K562 (cell line): Measurements from ENCODE around the gene PRPF6. TPM values are rescaled to one million over a fixed set of nuclear protein-coding genes. Genes with fewer than 3 reads are reported as not detected.

Experiments
- DPF2 ChIP-seq: fragments of 450-650 bp; IDR thresholded peaks from 2 replicates; pipeline ENCODE4 v1.6.1; 2016
- E2F3 ChIP-seq: fragments of 250-450 bp; sonication (Bioruptor Pico); IDR thresholded peaks from 2 replicates; pipeline ENCODE4 v1.4.0; 2020; ENCODE audit warnings: mild to moderate bottlenecking
- ETV1 ChIP-seq: fragments of 450-650 bp; conservative IDR thresholded peaks from 2 replicates; pipeline ENCODE4 v1.6.1; 2016; ENCODE audit warnings: missing genetic modification characterization, control low read depth, low read depth, missing compliant biosample characterization
- KLF10 ChIP-seq: fragments of 250-450 bp; sonication (Bioruptor Pico); IDR thresholded peaks from 2 replicates; pipeline ENCODE4 v1.6.1; 2021; ENCODE audit warnings: matching md5 sums
- L3MBTL2 ChIP-seq: fragments of 450-650 bp; IDR thresholded peaks from 2 replicates; pipeline ENCODE4 v1.6.1; 2016; ENCODE audit warnings: mild to moderate bottlenecking, moderate library complexity
- MAZ ChIP-seq, 2 experiments: fragments of 450-650 bp in 1 of 2; sonication (generic) in 1 of 2; formaldehyde crosslinking; IDR thresholded peaks in 1 of 2; conservative IDR thresholded peaks in 1 of 2; 2 replicates each; pipeline versions ENCODE4 v1.4.0 to v1.5.0; 2020; ENCODE audit warnings: mild to moderate bottlenecking in 1 of 2, missing genetic modification reagents in 1 of 2
- RBM22 ChIP-seq: fragments of 200-400 bp; formaldehyde crosslinking; IDR thresholded peaks from 2 replicates; pipeline ENCODE4 v1.6.1; 2018; ENCODE audit warnings: low read length, low read depth; ENCODE audit not compliant: poor library complexity, severe bottlenecking
- SAP30 ChIP-seq: fragments of 200-600 bp; sonication (generic); IDR thresholded peaks from 2 replicates; pipeline ENCODE4 v1.6.1; 2012; ENCODE audit warnings: borderline replicate concordance, low read depth, mild to moderate bottlenecking, moderate library complexity, low read length, control low read depth, inconsistent platforms; ENCODE audit not compliant: insufficient read depth, poor library complexity, severe bottlenecking
- SMARCE1 ChIP-seq: fragments of 450-650 bp; IDR thresholded peaks from 2 replicates; pipeline ENCODE4 v1.7.1; 2016; ENCODE audit warnings: mild to moderate bottlenecking
- TOE1 ChIP-seq, 2 experiments: fragments of 450-650 bp in 1 of 2; sonication (generic) in 1 of 2; formaldehyde crosslinking in 1 of 2; IDR thresholded peaks; 2 replicates each; pipeline versions ENCODE4 v1.7.1 to v1.8.0; 2016 to 2022; ENCODE audit warnings: borderline replicate concordance in 2 of 2, mild to moderate bottlenecking in 2 of 2, antibody characterized with exemption in 1 of 2, inconsistent platforms in 1 of 2, low read depth in 1 of 2, missing genetic modification reagents in 1 of 2, moderate library complexity in 1 of 2
- ZKSCAN3 ChIP-seq: fragments of 250-450 bp; sonication (Bioruptor Pico); IDR thresholded peaks from 2 replicates; pipeline ENCODE4 v1.4.0; 2020
- ZNF146 ChIP-seq: IDR thresholded peaks from one replicate; pipeline ENCODE4 v1.6.1; 2018; ENCODE audit warnings: missing compliant biosample characterization; ENCODE audit not compliant: unreplicated experiment
- polyA plus RNA-seq, 8 experiments: library from polyadenylated mRNA; depleted of rRNA in 4 of 8; stranded (reverse) in 5 of 8; unstranded in 3 of 8; fragments of >200 nt; fragmentation: Nextera tagmentation in 2 of 8; fragmentation: Illumina TruSeq in 1 of 8; extraction: Ambion mirVana in 2 of 8; extraction: Trizol in 1 of 8; gene quantifications; 2 replicates each; pipeline versions ENCODE4 v1.2.1 to v1.2.3, GENCODE V29; 2011 to 2014; ENCODE audit warnings: inconsistent platforms in 1 of 8, missing spikeins in 1 of 8
- total RNA-seq, 7 experiments: library from RNA; depleted of rRNA in 6 of 7; stranded (reverse); fragments of >200 nt in 6 of 7; fragmentation: Illumina TruSeq in 2 of 7; extraction: Trizol in 2 of 7; gene quantifications; 2 replicates each; pipeline versions ENCODE4 v1.2.1 to v1.2.3, GENCODE V29; 2011 to 2021; ENCODE audit warnings: low replicate concordance in 1 of 7
- TF ChIP-seq, protein P1 (sequence below), 2 experiments: fragments of 450-650 bp; formaldehyde crosslinking in 1 of 2; IDR thresholded peaks; 2 replicates each; pipeline versions ENCODE4 v1.4.0 to v1.6.1; 2014 to 2020; ENCODE audit warnings: mild to moderate bottlenecking in 2 of 2, borderline replicate concordance in 1 of 2, low read depth in 1 of 2
- TF ChIP-seq, protein P2 (sequence below): fragments of 450-650 bp; IDR thresholded peaks from 2 replicates; pipeline ENCODE4 v1.6.1; 2014; ENCODE audit warnings: low read depth, mild to moderate bottlenecking, moderate library complexity, borderline replicate concordance
- TF ChIP-seq, protein P3 (sequence below): fragments of 450-650 bp; conservative IDR thresholded peaks from 2 replicates; pipeline ENCODE4 v1.6.1; 2016; ENCODE audit warnings: missing genetic modification characterization, low read depth, mild to moderate bottlenecking, missing compliant biosample characterization, moderate library complexity

PRPF6 gene
- total and polyA plus RNA-seq, 9 of the 15 experiments (the other 6 are each of a cell fraction or from before 2014, with no cell fraction given): 4.2 to 83.2 (median 59.9) TPM

DNA sequence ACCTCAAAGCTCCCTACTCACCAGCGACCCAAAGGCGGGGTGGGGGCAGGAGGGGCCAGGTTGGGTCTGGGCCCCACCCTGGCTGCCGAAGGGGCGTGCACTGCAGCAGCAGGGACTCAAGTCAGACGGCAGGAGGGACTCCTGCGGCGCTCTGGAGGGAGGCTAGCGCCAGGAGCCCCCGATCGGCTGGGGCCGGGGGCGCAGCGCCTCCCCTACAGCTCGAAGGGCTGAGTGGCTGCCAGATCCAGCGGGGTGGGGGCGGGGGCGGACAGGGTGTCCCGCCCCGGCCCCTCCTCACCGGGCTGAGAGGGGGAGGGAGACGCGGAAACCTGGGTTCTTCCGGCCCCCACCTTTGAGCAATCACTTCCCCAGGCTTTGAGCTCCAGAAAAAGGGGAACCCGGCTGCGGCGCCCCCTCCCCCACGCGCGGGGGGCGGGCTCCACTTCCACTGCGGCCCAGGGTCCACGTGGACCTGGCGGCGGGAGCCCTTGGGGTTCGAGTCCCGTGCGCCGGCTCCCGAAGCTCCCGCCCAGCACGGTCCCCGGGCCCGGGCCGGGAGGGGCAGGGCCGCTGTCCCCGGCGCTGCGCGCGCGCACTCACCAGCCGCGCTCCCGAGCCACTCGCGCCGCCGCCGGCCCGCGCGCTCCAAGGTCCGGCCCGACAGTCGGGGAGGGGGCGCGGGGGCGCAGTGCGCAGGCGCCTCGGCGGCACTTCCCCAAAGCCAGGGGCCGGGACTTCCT is 98.5 kb downstream of the PRPF6 start, which contains the start of gene RGS19 (continued):
- TF ChIP-seq, protein P1, sequence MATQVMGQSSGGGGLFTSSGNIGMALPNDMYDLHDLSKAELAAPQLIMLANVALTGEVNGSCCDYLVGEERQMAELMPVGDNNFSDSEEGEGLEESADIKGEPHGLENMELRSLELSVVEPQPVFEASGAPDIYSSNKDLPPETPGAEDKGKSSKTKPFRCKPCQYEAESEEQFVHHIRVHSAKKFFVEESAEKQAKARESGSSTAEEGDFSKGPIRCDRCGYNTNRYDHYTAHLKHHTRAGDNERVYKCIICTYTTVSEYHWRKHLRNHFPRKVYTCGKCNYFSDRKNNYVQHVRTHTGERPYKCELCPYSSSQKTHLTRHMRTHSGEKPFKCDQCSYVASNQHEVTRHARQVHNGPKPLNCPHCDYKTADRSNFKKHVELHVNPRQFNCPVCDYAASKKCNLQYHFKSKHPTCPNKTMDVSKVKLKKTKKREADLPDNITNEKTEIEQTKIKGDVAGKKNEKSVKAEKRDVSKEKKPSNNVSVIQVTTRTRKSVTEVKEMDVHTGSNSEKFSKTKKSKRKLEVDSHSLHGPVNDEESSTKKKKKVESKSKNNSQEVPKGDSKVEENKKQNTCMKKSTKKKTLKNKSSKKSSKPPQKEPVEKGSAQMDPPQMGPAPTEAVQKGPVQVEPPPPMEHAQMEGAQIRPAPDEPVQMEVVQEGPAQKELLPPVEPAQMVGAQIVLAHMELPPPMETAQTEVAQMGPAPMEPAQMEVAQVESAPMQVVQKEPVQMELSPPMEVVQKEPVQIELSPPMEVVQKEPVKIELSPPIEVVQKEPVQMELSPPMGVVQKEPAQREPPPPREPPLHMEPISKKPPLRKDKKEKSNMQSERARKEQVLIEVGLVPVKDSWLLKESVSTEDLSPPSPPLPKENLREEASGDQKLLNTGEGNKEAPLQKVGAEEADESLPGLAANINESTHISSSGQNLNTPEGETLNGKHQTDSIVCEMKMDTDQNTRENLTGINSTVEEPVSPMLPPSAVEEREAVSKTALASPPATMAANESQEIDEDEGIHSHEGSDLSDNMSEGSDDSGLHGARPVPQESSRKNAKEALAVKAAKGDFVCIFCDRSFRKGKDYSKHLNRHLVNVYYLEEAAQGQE (IDR thresholded peaks at IDR 0.05; ENCODE audit: borderline replicate concordance): no peak
- TF ChIP-seq, protein P1 (CRISPR knock-in tag; IDR thresholded peaks at IDR 0.05; ENCODE audit: low read depth): no peak; the same call in 1 of the 2 replicates
- TF ChIP-seq TOE1 (IDR thresholded peaks at IDR 0.05; ENCODE audit: borderline replicate concordance) (peak; percentile 46; the same call in 1 of the 2 replicates), TOE1 (CRISPR knock-in tag; IDR thresholded peaks at IDR 0.05; ENCODE audit: borderline replicate concordance, low read depth) (no peak), L3MBTL2 (peak; percentile 84), MAZ (CRISPR knock-in tag; conservative IDR thresholded peaks at IDR 0.05 in 1 of 2, IDR thresholded peaks at IDR 0.05 in 1 of 2) (peak; percentile 90 to 95), RBM22 (no peak), KLF10 (CRISPR knock-in tag) (no peak), ZNF146 (CRISPR knock-in tag) (no peak), SAP30 (peak; percentile 34), E2F3 (CRISPR knock-in tag) (0 out of 2 replicates have a peak, but pooled peaks have one; percentile 43), SMARCE1 (0 out of 2 replicates have a peak, but pooled peaks have one; percentile 15), DPF2 (peak; percentile 34; the same call in 1 of the 2 replicates), ETV1 (tag) (peak; percentile 64), ZKSCAN3 (CRISPR knock-in tag) (no peak)
- TF ChIP-seq, protein P2, sequence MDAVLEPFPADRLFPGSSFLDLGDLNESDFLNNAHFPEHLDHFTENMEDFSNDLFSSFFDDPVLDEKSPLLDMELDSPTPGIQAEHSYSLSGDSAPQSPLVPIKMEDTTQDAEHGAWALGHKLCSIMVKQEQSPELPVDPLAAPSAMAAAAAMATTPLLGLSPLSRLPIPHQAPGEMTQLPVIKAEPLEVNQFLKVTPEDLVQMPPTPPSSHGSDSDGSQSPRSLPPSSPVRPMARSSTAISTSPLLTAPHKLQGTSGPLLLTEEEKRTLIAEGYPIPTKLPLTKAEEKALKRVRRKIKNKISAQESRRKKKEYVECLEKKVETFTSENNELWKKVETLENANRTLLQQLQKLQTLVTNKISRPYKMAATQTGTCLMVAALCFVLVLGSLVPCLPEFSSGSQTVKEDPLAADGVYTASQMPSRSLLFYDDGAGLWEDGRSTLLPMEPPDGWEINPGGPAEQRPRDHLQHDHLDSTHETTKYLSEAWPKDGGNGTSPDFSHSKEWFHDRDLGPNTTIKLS: peak; percentile 80
- TF ChIP-seq, protein P3, sequence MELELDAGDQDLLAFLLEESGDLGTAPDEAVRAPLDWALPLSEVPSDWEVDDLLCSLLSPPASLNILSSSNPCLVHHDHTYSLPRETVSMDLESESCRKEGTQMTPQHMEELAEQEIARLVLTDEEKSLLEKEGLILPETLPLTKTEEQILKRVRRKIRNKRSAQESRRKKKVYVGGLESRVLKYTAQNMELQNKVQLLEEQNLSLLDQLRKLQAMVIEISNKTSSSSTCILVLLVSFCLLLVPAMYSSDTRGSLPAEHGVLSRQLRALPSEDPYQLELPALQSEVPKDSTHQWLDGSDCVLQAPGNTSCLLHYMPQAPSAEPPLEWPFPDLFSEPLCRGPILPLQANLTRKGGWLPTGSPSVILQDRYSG (tag): no peak
